K562 (cell line): ENCODE data around the gene RALY. TPM values are rescaled to one million over a fixed set of nuclear protein-coding genes. Genes with fewer than 3 reads are reported as not detected.

Experiments
- EWSR1 ChIP-seq: fragments of 450-650 bp; IDR thresholded peaks from 2 replicates; pipeline ENCODE4 v1.6.1; 2018; ENCODE audit warnings: borderline replicate concordance, mild to moderate bottlenecking, low read depth, moderate library complexity; ENCODE audit not compliant: partially characterized antibody
- HNRNPK ChIP-seq: fragments of 200-400 bp; formaldehyde crosslinking; IDR thresholded peaks from one replicate; pipeline ENCODE4 v1.6.1; 2018; ENCODE audit warnings: mild to moderate bottlenecking, low read depth, low read length; ENCODE audit not compliant: poor library complexity, severe bottlenecking
- JUNB ChIP-seq: fragments of 450-650 bp; formaldehyde crosslinking; conservative IDR thresholded peaks from 2 replicates; pipeline ENCODE4 v1.4.0; 2020; ENCODE audit warnings: mild to moderate bottlenecking
- KDM5B ChIP-seq: fragments of 200-600 bp; sonication (generic); IDR thresholded peaks from 2 replicates; pipeline ENCODE4 v1.6.1; 2012; ENCODE audit warnings: low read depth, mild to moderate bottlenecking, moderate library complexity, low read length, control low read depth, inconsistent platforms; ENCODE audit not compliant: insufficient replicate concordance
- MECOM ChIP-seq: fragments of 250-450 bp; sonication (Bioruptor Pico); IDR thresholded peaks from 2 replicates; pipeline ENCODE4 v1.8.0; 2022; ENCODE audit warnings: inconsistent platforms
- MYC ChIP-seq, 2 experiments: fragments of 250-450 bp in 1 of 2; sonication (Bioruptor Pico) in 1 of 2; IDR thresholded peaks; 2 replicates each; pipeline versions ENCODE4 v1.5.1 to v1.6.1; 2012 to 2021; ENCODE audit warnings: low read depth in 2 of 2, borderline replicate concordance in 1 of 2, improper control_type of control experiment in 1 of 2, low read length in 1 of 2, mild to moderate bottlenecking in 1 of 2, moderate library complexity in 1 of 2
- NCOR1 ChIP-seq: fragments of 450-650 bp; IDR thresholded peaks from 2 replicates; pipeline ENCODE4 v1.6.1; 2016; ENCODE audit warnings: mild to moderate bottlenecking, moderate library complexity
- POLR2H ChIP-seq: IDR thresholded peaks from 2 replicates; pipeline ENCODE4 v1.6.1; 2016; ENCODE audit warnings: missing genetic modification characterization, low read depth, mild to moderate bottlenecking, control low read depth, missing compliant biosample characterization, moderate library complexity
- RCOR1 ChIP-seq, 2 experiments: IDR thresholded peaks; 2 replicates each; pipeline ENCODE4 v1.6.1; 2012; ENCODE audit warnings: low read depth in 2 of 2, low read length in 2 of 2, borderline replicate concordance in 1 of 2, improper control_type of control experiment in 1 of 2
- SMARCB1 ChIP-seq: IDR thresholded peaks from 2 replicates; pipeline ENCODE4 v1.6.1; 2011; ENCODE audit warnings: improper control_type of control experiment, low read depth; ENCODE audit not compliant: insufficient read length
- TGIF2 ChIP-seq: sonication (generic); formaldehyde crosslinking; IDR thresholded peaks from 2 replicates; pipeline ENCODE4 v1.8.1; 2022; ENCODE audit warnings: mild to moderate bottlenecking, missing genetic modification reagents, moderate library complexity
- U2AF1 ChIP-seq: fragments of 200-400 bp; formaldehyde crosslinking; optimal IDR thresholded peaks from 2 replicates; pipeline ENCODE3; 2017; ENCODE audit warnings: mild to moderate bottlenecking, low read depth, low read length, moderate library complexity
- ZBED1 ChIP-seq: IDR thresholded peaks from 2 replicates; pipeline ENCODE4 v1.6.1; 2014
- ZNF146 ChIP-seq: IDR thresholded peaks from one replicate; pipeline ENCODE4 v1.6.1; 2018; ENCODE audit warnings: missing compliant biosample characterization; ENCODE audit not compliant: unreplicated experiment
- ZNF232 ChIP-seq: sonication (generic); formaldehyde crosslinking; IDR thresholded peaks from 2 replicates; pipeline ENCODE4 v1.8.0; 2022; ENCODE audit warnings: mild to moderate bottlenecking, missing genetic modification reagents
- ZNF644 ChIP-seq: fragments of 200-800 bp; sonication (Bioruptor generic); IDR thresholded peaks from 2 replicates; pipeline ENCODE4 v1.6.1; 2016; ENCODE audit warnings: low read depth, missing genetic modification characterization, missing compliant biosample characterization
- polyA plus RNA-seq, 8 experiments: library from polyadenylated mRNA; depleted of rRNA in 4 of 8; stranded (reverse) in 5 of 8; unstranded in 3 of 8; fragments of >200 nt; fragmentation: Nextera tagmentation in 2 of 8; fragmentation: Illumina TruSeq in 1 of 8; extraction: Ambion mirVana in 2 of 8; extraction: Trizol in 1 of 8; gene quantifications; 2 replicates each; pipeline versions ENCODE4 v1.2.1 to v1.2.3, GENCODE V29; 2011 to 2014; ENCODE audit warnings: inconsistent platforms in 1 of 8, missing spikeins in 1 of 8
- total RNA-seq, 7 experiments: library from RNA; depleted of rRNA in 6 of 7; stranded (reverse); fragments of >200 nt in 6 of 7; fragmentation: Illumina TruSeq in 2 of 7; extraction: Trizol in 2 of 7; gene quantifications; 2 replicates each; pipeline versions ENCODE4 v1.2.1 to v1.2.3, GENCODE V29; 2011 to 2021; ENCODE audit warnings: low replicate concordance in 1 of 7
- TF ChIP-seq, protein P1 (sequence below): fragments of 250-450 bp; sonication (Bioruptor Pico); IDR thresholded peaks from 2 replicates; pipeline ENCODE4 v1.5.0; 2020; ENCODE audit warnings: mild to moderate bottlenecking, borderline replicate concordance
- TF ChIP-seq, protein P2 (sequence below): sonication (generic); formaldehyde crosslinking; IDR thresholded peaks from 2 replicates; pipeline ENCODE4 v1.8.0; 2023; ENCODE audit warnings: missing genetic modification reagents, mild to moderate bottlenecking, borderline replicate concordance
- TF ChIP-seq, protein P3 (sequence below), 3 experiments: fragments of 200-800 bp in 1 of 3; sonication (Bioruptor generic) in 1 of 3; sonication (generic) in 1 of 3; formaldehyde crosslinking in 1 of 3; IDR thresholded peaks; 2 replicates each; pipeline versions ENCODE4 v1.6.1 to v1.8.0; 2016 to 2022; ENCODE audit warnings: mild to moderate bottlenecking in 2 of 3, missing compliant biosample characterization in 2 of 3, missing genetic modification characterization in 2 of 3, missing genetic modification reagents in 1 of 3

The RALY gene
- total and polyA plus RNA-seq, 9 of the 15 experiments (the other 6 are each of a cell fraction or from before 2014, with no cell fraction given), result 0.80 to 207 (median 128) TPM

DNA sequence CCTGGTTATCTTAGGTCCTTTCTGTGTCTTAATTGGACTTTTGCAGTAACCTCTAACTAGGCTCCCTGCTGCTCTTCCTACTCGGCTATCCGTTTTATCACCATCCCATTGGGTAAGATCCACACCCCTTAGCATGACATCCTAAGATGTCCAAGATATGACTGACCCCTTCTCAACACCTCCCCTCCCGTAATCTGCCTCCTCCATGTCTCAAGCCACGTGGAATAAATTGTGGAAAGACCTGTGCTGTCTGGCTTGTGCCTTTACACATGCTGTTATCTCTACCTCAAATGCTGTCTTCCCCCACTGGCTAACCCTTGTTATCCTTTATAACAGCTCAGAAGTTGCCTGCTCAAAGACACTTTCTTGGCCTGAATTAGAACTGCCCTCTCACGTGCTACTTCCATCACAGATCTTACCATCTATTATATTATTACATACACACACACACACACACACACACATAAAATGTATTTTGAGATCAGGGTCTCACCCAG is 91.9 kb downstream of the RALY start (continued):
- TF ChIP-seq, protein P1, sequence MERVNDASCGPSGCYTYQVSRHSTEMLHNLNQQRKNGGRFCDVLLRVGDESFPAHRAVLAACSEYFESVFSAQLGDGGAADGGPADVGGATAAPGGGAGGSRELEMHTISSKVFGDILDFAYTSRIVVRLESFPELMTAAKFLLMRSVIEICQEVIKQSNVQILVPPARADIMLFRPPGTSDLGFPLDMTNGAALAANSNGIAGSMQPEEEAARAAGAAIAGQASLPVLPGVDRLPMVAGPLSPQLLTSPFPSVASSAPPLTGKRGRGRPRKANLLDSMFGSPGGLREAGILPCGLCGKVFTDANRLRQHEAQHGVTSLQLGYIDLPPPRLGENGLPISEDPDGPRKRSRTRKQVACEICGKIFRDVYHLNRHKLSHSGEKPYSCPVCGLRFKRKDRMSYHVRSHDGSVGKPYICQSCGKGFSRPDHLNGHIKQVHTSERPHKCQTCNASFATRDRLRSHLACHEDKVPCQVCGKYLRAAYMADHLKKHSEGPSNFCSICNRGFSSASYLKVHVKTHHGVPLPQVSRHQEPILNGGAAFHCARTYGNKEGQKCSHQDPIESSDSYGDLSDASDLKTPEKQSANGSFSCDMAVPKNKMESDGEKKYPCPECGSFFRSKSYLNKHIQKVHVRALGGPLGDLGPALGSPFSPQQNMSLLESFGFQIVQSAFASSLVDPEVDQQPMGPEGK, result no peak
- peak; percentile 94 for TF ChIP-seq NCOR1
- peak; percentile 94 for TF ChIP-seq MYC (IDR thresholded peaks at IDR 0.05; ENCODE audit: low read depth, low read length)
- no peak for TF ChIP-seq MYC (CRISPR knock-in tag; IDR thresholded peaks at IDR 0.05; ENCODE audit: borderline replicate concordance, low read depth)
- no peak for TF ChIP-seq ZNF146 (CRISPR knock-in tag)
- TF ChIP-seq ZNF232, result no peak
- TF ChIP-seq JUNB (CRISPR knock-in tag), result no peak
- peak in 1 of 2 experiments; percentile 92; a peak in 2 of 4 replicates for TF ChIP-seq RCOR1 (IDR thresholded peaks at IDR 0.05; ENCODE audit: borderline replicate concordance in 1 of 2, low read depth in 2 of 2, low read length in 2 of 2)
- no peak for TF ChIP-seq HNRNPK
- no peak for TF ChIP-seq SMARCB1
- TF ChIP-seq, protein P2, sequence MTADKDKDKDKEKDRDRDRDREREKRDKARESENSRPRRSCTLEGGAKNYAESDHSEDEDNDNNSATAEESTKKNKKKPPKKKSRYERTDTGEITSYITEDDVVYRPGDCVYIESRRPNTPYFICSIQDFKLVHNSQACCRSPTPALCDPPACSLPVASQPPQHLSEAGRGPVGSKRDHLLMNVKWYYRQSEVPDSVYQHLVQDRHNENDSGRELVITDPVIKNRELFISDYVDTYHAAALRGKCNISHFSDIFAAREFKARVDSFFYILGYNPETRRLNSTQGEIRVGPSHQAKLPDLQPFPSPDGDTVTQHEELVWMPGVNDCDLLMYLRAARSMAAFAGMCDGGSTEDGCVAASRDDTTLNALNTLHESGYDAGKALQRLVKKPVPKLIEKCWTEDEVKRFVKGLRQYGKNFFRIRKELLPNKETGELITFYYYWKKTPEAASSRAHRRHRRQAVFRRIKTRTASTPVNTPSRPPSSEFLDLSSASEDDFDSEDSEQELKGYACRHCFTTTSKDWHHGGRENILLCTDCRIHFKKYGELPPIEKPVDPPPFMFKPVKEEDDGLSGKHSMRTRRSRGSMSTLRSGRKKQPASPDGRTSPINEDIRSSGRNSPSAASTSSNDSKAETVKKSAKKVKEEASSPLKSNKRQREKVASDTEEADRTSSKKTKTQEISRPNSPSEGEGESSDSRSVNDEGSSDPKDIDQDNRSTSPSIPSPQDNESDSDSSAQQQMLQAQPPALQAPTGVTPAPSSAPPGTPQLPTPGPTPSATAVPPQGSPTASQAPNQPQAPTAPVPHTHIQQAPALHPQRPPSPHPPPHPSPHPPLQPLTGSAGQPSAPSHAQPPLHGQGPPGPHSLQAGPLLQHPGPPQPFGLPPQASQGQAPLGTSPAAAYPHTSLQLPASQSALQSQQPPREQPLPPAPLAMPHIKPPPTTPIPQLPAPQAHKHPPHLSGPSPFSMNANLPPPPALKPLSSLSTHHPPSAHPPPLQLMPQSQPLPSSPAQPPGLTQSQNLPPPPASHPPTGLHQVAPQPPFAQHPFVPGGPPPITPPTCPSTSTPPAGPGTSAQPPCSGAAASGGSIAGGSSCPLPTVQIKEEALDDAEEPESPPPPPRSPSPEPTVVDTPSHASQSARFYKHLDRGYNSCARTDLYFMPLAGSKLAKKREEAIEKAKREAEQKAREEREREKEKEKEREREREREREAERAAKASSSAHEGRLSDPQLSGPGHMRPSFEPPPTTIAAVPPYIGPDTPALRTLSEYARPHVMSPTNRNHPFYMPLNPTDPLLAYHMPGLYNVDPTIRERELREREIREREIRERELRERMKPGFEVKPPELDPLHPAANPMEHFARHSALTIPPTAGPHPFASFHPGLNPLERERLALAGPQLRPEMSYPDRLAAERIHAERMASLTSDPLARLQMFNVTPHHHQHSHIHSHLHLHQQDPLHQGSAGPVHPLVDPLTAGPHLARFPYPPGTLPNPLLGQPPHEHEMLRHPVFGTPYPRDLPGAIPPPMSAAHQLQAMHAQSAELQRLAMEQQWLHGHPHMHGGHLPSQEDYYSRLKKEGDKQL (CRISPR knock-in tag), result no peak
- TF ChIP-seq, protein P3, sequence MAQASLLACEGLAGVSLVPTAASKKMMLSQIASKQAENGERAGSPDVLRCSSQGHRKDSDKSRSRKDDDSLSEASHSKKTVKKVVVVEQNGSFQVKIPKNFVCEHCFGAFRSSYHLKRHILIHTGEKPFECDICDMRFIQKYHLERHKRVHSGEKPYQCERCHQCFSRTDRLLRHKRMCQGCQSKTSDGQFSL (CRISPR knock-in tag; IDR thresholded peaks at IDR 0.05), result no peak
- TF ChIP-seq, protein P3 (tag; IDR thresholded peaks at IDR 0.05), result no peak
- no peak for TF ChIP-seq ZNF644 (tag)
- no peak for TF ChIP-seq EWSR1
- no peak for TF ChIP-seq KDM5B
- TF ChIP-seq TGIF2 (CRISPR knock-in tag), result no peak
- no peak for TF ChIP-seq POLR2H (tag)
- no peak for TF ChIP-seq U2AF1
- no peak for TF ChIP-seq MECOM (CRISPR knock-in tag)
- TF ChIP-seq ZBED1, result no peak
